HepG2 (cell line): ENCODE results near the gene OR8B4.

Experiments
- CHD4 ChIP-seq: fragments of 200-600 bp; sonication (generic); IDR thresholded peaks from 2 replicates; pipeline ENCODE4 v1.7.0; 2017; ENCODE audit warnings: mild to moderate bottlenecking, low read length, borderline replicate concordance
- NCOA5 ChIP-seq: sonication (generic); formaldehyde crosslinking; IDR thresholded peaks from 2 replicates; pipeline ENCODE4 v1.4.0; 2020; ENCODE audit warnings: missing genetic modification reagents
- TAF1 ChIP-seq: sonication (generic); formaldehyde crosslinking; IDR thresholded peaks from 2 replicates; pipeline ENCODE4 v1.4.0; 2020; ENCODE audit warnings: missing genetic modification reagents
- TCF12 ChIP-seq, 2 experiments: fragments of 450-650 bp in 1 of 2; sonication (generic) in 1 of 2; formaldehyde crosslinking in 1 of 2; IDR thresholded peaks; 2 replicates each; pipeline versions ENCODE4 v1.6.1 to v1.8.0; 2017 to 2022; ENCODE audit warnings: antibody characterized with exemption in 1 of 2, mild to moderate bottlenecking in 1 of 2, missing genetic modification reagents in 1 of 2, moderate library complexity in 1 of 2
- ZBTB7A ChIP-seq: sonication (generic); formaldehyde crosslinking; IDR thresholded peaks from 2 replicates; pipeline ENCODE4 v1.8.0; 2022; ENCODE audit warnings: mild to moderate bottlenecking, missing genetic modification reagents
- ZNF260 ChIP-seq: sonication (generic); formaldehyde crosslinking; IDR thresholded peaks from 2 replicates; pipeline ENCODE4 v1.4.0; 2020; ENCODE audit warnings: missing genetic modification reagents, low read depth, mild to moderate bottlenecking, borderline replicate concordance
- TF ChIP-seq, protein P1 (sequence below): sonication (generic); formaldehyde crosslinking; IDR thresholded peaks from 2 replicates; pipeline ENCODE4 v1.5.0; 2020; ENCODE audit warnings: mild to moderate bottlenecking, missing genetic modification reagents, moderate library complexity
- TF ChIP-seq, protein P2 (sequence below): IDR thresholded peaks from 2 replicates; pipeline ENCODE4 v1.6.1; 2018; ENCODE audit warnings: missing genetic modification reagents, mild to moderate bottlenecking, missing compliant biosample characterization
- TF ChIP-seq, protein P3 (sequence below): sonication (generic); formaldehyde crosslinking; IDR thresholded peaks from 2 replicates; pipeline ENCODE4 v1.4.0; 2020; ENCODE audit warnings: mild to moderate bottlenecking, missing genetic modification reagents, borderline replicate concordance

DNA sequence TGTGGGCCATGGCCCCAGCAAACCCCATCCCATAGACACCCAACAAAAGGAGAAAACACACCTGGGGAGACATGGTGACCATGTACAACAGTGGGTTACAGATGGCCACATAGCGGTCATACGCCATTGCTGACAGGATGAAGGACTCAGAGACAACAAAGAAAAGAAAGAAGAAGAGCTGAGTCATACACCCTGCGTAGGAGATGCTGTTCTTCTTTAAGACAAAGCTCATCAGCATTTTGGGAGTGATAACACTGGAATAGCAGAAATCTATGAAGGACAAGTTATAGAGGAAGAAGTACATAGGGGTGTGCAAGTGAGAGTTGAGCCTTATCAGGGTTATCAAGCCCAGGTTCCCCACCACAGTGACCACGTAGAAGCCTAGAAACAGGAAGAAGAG is 15.9 kb upstream of the OR8B4 start:
- TF ChIP-seq, protein P1, sequence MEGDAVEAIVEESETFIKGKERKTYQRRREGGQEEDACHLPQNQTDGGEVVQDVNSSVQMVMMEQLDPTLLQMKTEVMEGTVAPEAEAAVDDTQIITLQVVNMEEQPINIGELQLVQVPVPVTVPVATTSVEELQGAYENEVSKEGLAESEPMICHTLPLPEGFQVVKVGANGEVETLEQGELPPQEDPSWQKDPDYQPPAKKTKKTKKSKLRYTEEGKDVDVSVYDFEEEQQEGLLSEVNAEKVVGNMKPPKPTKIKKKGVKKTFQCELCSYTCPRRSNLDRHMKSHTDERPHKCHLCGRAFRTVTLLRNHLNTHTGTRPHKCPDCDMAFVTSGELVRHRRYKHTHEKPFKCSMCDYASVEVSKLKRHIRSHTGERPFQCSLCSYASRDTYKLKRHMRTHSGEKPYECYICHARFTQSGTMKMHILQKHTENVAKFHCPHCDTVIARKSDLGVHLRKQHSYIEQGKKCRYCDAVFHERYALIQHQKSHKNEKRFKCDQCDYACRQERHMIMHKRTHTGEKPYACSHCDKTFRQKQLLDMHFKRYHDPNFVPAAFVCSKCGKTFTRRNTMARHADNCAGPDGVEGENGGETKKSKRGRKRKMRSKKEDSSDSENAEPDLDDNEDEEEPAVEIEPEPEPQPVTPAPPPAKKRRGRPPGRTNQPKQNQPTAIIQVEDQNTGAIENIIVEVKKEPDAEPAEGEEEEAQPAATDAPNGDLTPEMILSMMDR: no peak
- TF ChIP-seq, protein P2, sequence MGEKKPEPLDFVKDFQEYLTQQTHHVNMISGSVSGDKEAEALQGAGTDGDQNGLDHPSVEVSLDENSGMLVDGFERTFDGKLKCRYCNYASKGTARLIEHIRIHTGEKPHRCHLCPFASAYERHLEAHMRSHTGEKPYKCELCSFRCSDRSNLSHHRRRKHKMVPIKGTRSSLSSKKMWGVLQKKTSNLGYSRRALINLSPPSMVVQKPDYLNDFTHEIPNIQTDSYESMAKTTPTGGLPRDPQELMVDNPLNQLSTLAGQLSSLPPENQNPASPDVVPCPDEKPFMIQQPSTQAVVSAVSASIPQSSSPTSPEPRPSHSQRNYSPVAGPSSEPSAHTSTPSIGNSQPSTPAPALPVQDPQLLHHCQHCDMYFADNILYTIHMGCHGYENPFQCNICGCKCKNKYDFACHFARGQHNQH (CRISPR knock-in tag): no peak
- TF ChIP-seq TCF12 (IDR thresholded peaks at IDR 0.05): no peak
- no peak for TF ChIP-seq TCF12 (CRISPR knock-in tag; IDR thresholded peaks at IDR 0.05)
- TF ChIP-seq NCOA5 (CRISPR knock-in tag): no peak
- TF ChIP-seq TAF1 (CRISPR knock-in tag): no peak
- no peak for TF ChIP-seq ZNF260 (CRISPR knock-in tag)
- no peak for TF ChIP-seq CHD4
- no peak for TF ChIP-seq ZBTB7A
- TF ChIP-seq, protein P3, sequence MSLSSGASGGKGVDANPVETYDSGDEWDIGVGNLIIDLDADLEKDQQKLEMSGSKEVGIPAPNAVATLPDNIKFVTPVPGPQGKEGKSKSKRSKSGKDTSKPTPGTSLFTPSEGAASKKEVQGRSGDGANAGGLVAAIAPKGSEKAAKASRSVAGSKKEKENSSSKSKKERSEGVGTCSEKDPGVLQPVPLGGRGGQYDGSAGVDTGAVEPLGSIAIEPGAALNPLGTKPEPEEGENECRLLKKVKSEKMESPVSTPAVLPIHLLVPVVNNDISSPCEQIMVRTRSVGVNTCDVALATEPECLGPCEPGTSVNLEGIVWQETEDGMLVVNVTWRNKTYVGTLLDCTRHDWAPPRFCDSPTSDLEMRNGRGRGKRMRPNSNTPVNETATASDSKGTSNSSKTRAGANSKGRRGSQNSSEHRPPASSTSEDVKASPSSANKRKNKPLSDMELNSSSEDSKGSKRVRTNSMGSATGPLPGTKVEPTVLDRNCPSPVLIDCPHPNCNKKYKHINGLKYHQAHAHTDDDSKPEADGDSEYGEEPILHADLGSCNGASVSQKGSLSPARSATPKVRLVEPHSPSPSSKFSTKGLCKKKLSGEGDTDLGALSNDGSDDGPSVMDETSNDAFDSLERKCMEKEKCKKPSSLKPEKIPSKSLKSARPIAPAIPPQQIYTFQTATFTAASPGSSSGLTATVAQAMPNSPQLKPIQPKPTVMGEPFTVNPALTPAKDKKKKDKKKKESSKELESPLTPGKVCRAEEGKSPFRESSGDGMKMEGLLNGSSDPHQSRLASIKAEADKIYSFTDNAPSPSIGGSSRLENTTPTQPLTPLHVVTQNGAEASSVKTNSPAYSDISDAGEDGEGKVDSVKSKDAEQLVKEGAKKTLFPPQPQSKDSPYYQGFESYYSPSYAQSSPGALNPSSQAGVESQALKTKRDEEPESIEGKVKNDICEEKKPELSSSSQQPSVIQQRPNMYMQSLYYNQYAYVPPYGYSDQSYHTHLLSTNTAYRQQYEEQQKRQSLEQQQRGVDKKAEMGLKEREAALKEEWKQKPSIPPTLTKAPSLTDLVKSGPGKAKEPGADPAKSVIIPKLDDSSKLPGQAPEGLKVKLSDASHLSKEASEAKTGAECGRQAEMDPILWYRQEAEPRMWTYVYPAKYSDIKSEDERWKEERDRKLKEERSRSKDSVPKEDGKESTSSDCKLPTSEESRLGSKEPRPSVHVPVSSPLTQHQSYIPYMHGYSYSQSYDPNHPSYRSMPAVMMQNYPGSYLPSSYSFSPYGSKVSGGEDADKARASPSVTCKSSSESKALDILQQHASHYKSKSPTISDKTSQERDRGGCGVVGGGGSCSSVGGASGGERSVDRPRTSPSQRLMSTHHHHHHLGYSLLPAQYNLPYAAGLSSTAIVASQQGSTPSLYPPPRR (CRISPR knock-in tag): no peak
